ENCODE data around the gene XYLT1.

DNA sequence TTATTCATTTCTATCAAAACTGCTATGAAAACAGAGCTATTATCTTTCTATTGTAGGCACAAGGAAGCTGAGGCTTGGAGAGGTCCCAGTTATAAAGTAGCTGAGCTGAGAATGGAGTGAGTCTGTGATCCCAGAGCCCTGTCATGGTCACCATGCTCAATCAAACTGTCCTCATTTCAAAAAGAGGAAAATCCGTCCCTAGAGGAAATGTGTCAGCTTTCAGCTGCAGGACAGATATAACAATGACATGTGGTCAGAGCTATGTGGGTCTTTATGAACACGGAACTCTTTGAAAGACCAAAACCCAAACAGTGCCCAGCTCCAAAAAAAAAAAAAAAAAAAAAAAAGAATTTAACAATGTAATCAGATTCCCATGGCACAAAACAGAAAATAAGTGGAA lies 266.1 kb downstream of the XYLT1 start:
- TF ChIP-seq EZH2phosphoT487 (IDR thresholded peaks at IDR 0.05; ENCODE audit: insufficient read depth, low read depth) (no peak), EZH2 (IDR thresholded peaks at IDR 0.05; ENCODE audit: insufficient read depth, poor library complexity, severe bottlenecking) (no peak)
